BLaER1 (cell line): ENCODE results near the gene FAM3A.

Source experiments
- H3K27ac ChIP-seq: shearing (Covaris generic); formaldehyde crosslinking; 2 replicates; pipeline ENCODE4 v1.8.1; 2022
- H3K27me3 ChIP-seq: shearing (Covaris generic); formaldehyde crosslinking; 2 replicates; pipeline ENCODE4 v1.8.1; 2022
- H3K36me3 ChIP-seq: shearing (Covaris generic); formaldehyde crosslinking; 2 replicates; pipeline ENCODE4 v1.8.1; 2022
- H3K4me1 ChIP-seq: shearing (Covaris generic); formaldehyde crosslinking; 2 replicates; pipeline ENCODE4 v1.8.1; 2022
- H3K4me2 ChIP-seq: shearing (Covaris generic); formaldehyde crosslinking; 2 replicates; pipeline ENCODE4 v1.8.1; 2022
- H3K4me3 ChIP-seq: shearing (Covaris generic); formaldehyde crosslinking; 2 replicates; pipeline ENCODE4 v1.8.1; 2022
- H3K9ac ChIP-seq: shearing (Covaris generic); formaldehyde crosslinking; 2 replicates; pipeline ENCODE4 v1.8.1; 2022
- H3K9me3 ChIP-seq: shearing (Covaris generic); formaldehyde crosslinking; 2 replicates; pipeline ENCODE4 v1.8.1; 2022
- H4K20me1 ChIP-seq: shearing (Covaris generic); formaldehyde crosslinking; 2 replicates; pipeline ENCODE4 v1.8.1; 2022
- Cebpa-rat ChIP-seq: shearing (Covaris generic); IDR thresholded peaks from 2 replicates; pipeline ENCODE4 v1.8.1; 2022

The FAM3A gene

GRCh38 chrX:154490021-154490413 lies 26.0 kb downstream of the FAM3A start:
- Histone ChIP-seq H3K4me1 (peaks cover 30% of the 10 kb centered on the region), H3K27ac (peak overlapping the region; percentile 78), H3K36me3 (peaks cover 14% of the 10 kb centered on the region), H3K27me3 (peaks cover 12% of the 10 kb centered on the region), H4K20me1 (peaks cover 12% of the 10 kb centered on the region), H3K4me3 (peak overlapping the region; percentile 75), H3K4me2 (peak overlapping the region; percentile 80), H3K9ac (peak overlapping the region; percentile 82), H3K9me3 (peaks cover 32% of the 10 kb centered on the region)
- no peak for TF ChIP-seq Cebpa-rat

- Histone ChIP-seq H3K36me3 (peaks cover 23% of the 10 kb centered on the region), H3K4me1 (peaks cover 39% of the 10 kb centered on the region), H3K9me3 (peaks cover 32% of the 10 kb centered on the region), H3K27ac (no peak overlapping the region), H3K9ac (no peak overlapping the region), H3K4me2 (peak overlapping the region; percentile 80), H3K4me3 (peak overlapping the region; percentile 75; the same call in 1 of the 2 replicates), H3K27me3 (peaks cover 7% of the 10 kb centered on the region; the same call in 1 of the 2 replicates), H4K20me1 (peaks cover 20% of the 10 kb centered on the region)
- TF ChIP-seq Cebpa-rat: no peak
These were observed 26.9 kb downstream of the FAM3A start for GRCh38 chrX:154489182-154489581.

GRCh38 chrX:154488336-154489075 lies 27.5 kb downstream of the FAM3A start:
- no peak overlapping the region for H3K9ac ChIP-seq
- TF ChIP-seq Cebpa-rat: no peak
- 0 out of 2 replicates have a peak overlapping the region, but pooled peaks have one; percentile 80 for H3K4me2 ChIP-seq
- peaks cover 14% of the 10 kb centered on the region for H3K27me3 ChIP-seq
- peaks cover 45% of the 10 kb centered on the region for H3K4me1 ChIP-seq
- H3K27ac ChIP-seq: no peak overlapping the region
- peaks cover 32% of the 10 kb centered on the region for H3K9me3 ChIP-seq
- H3K36me3 ChIP-seq: peaks cover 29% of the 10 kb centered on the region
- H3K4me3 ChIP-seq: no peak overlapping the region
- H4K20me1 ChIP-seq: peaks cover 26% of the 10 kb centered on the region

- peaks cover 32% of the 10 kb centered on the region for H3K9me3 ChIP-seq
- H3K4me2 ChIP-seq: peak overlapping the region; percentile 67
- H3K9ac ChIP-seq: no peak overlapping the region
- 0 out of 2 replicates have a peak overlapping the region, but pooled peaks have one; percentile 80 for H3K4me3 ChIP-seq
- peaks cover 21% of the 10 kb centered on the region for H3K27me3 ChIP-seq
- H4K20me1 ChIP-seq: peaks cover 34% of the 10 kb centered on the region
- peaks cover 30% of the 10 kb centered on the region for H3K36me3 ChIP-seq
- peaks cover 53% of the 10 kb centered on the region for H3K4me1 ChIP-seq
- TF ChIP-seq Cebpa-rat: no peak
- no peak overlapping the region for H3K27ac ChIP-seq
These were observed 28.3 kb downstream of the FAM3A start for GRCh38 chrX:154487518-154488290.

- Histone ChIP-seq H3K36me3 (peaks cover 30% of the 10 kb centered on the region), H3K4me1 (peaks cover 61% of the 10 kb centered on the region), H3K9me3 (peaks cover 32% of the 10 kb centered on the region)
These were observed 29.4 kb downstream of the FAM3A start, which contains the start of gene UBL4A for GRCh38 chrX:154486396-154487207. TSS of gene UBL4A (minus strand) at chrX:154486615. CDS start at chrX:154486584, 31 bp downstream.

GRCh38 chrX:154486052-154486395 lies 30.0 kb downstream of the FAM3A start:
- Histone ChIP-seq H3K27me3 (peaks cover 34% of the 10 kb centered on the region), H3K4me1 (peaks cover 56% of the 10 kb centered on the region), H3K9me3 (peaks cover 32% of the 10 kb centered on the region), H3K27ac (peak overlapping the region; percentile 88), H3K4me2 (peak overlapping the region; percentile 77), H3K36me3 (peaks cover 30% of the 10 kb centered on the region), H3K9ac (peak overlapping the region; percentile 86), H3K4me3 (peak overlapping the region; percentile 80), H4K20me1 (peaks cover 40% of the 10 kb centered on the region)
- no peak for TF ChIP-seq Cebpa-rat

More at GRCh38 chrX:154486396-154487207, 29.4 kb downstream of the FAM3A start, which contains the start of gene UBL4A:
- no peak for TF ChIP-seq Cebpa-rat
- H3K27ac ChIP-seq: peak within 1 kb of the TSS; percentile 88
- H4K20me1 ChIP-seq: peaks cover 40% of the 10 kb centered on the region
- peak within 1 kb of the TSS; percentile 86 for H3K9ac ChIP-seq
- peaks cover 30% of the 10 kb centered on the region for H3K27me3 ChIP-seq
- H3K4me3 ChIP-seq: peak within 1 kb of the TSS; percentile 80
- H3K4me2 ChIP-seq: peak within 1 kb of the TSS; percentile 77

GRCh38 chrX:154485150-154486051 lies 30.6 kb downstream of the FAM3A start:
- peaks cover 56% of the 10 kb centered on the region for H3K4me1 ChIP-seq
- peak overlapping the region; percentile 80 for H3K4me3 ChIP-seq
- peak overlapping the region; percentile 88 for H3K27ac ChIP-seq

More at GRCh38 chrX:154485150-154486051, 30.6 kb downstream of the FAM3A start:
- Histone ChIP-seq H3K4me2 (peak overlapping the region; percentile 77), H3K9me3 (peaks cover 32% of the 10 kb centered on the region), H3K27me3 (peaks cover 40% of the 10 kb centered on the region), H3K36me3 (peaks cover 30% of the 10 kb centered on the region), H4K20me1 (peaks cover 40% of the 10 kb centered on the region), H3K9ac (peak overlapping the region; percentile 86)
- TF ChIP-seq Cebpa-rat: no peak
